Measurements from ENCODE around the gene HUWE1.

The HUWE1 gene

DNA sequence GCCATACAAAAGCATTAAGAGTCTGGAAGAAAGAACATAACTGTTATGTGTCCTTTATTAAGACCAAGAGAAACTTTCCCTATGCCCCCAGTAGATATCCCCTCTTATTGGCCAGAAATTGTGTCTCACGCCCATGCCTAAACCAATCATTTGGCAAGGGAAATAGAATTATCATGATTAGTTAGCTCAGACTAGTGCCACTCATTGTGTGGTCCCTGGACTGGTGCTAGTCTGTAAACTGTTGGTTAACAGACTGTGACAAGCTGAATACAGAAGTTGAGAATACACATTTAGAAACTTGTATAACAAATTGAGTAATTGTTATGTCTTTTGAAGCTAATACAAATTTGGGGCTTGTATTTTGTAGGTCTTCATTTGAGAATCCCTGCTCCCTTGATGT lies 8.1 kb upstream of the HUWE1 start:
- H3K4me3 ChIP-seq (ENCODE audit: low read depth, low read length) = no peak overlapping the region
- DNase-seq (ENCODE audit: low read depth, low spot score) = no peak
- ChIA-PET CTCF (no interaction called here), POLR2A (no interaction called here)
- TF ChIP-seq, protein P1, sequence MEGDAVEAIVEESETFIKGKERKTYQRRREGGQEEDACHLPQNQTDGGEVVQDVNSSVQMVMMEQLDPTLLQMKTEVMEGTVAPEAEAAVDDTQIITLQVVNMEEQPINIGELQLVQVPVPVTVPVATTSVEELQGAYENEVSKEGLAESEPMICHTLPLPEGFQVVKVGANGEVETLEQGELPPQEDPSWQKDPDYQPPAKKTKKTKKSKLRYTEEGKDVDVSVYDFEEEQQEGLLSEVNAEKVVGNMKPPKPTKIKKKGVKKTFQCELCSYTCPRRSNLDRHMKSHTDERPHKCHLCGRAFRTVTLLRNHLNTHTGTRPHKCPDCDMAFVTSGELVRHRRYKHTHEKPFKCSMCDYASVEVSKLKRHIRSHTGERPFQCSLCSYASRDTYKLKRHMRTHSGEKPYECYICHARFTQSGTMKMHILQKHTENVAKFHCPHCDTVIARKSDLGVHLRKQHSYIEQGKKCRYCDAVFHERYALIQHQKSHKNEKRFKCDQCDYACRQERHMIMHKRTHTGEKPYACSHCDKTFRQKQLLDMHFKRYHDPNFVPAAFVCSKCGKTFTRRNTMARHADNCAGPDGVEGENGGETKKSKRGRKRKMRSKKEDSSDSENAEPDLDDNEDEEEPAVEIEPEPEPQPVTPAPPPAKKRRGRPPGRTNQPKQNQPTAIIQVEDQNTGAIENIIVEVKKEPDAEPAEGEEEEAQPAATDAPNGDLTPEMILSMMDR (IDR thresholded peaks at IDR 0.05; ENCODE audit: insufficient read depth, low read length, missing control alignments) = no peak

DNA sequence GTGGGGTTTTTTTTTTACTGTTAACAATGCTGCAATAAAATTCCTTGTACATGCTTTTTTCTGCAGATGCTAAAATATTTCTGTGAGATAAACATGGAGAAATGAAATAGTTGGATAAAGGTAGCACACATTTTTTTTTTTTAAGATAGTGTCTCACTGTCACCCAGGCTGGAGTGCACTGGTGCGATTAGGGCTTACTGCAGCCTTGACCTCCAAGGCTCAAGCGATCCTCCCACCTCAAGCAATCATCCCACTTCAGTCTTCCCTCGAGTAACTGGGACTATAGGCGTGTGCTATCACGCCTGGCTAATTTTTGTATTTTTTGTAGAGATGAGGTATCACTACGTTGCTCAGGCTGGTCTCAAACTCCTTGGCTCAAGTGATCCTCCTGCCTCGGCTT lies 1.8 kb upstream of the HUWE1 start:
- ChIA-PET POLR2A (no interaction called here), CTCF (no interaction called here)
- H3K4me3 ChIP-seq (ENCODE audit: low read depth, low read length) = no peak overlapping the region
- TF ChIP-seq, protein P1 (IDR thresholded peaks at IDR 0.05; ENCODE audit: insufficient read depth, low read length, missing control alignments) = no peak
- no peak for DNase-seq (ENCODE audit: low read depth, low spot score)

DNA sequence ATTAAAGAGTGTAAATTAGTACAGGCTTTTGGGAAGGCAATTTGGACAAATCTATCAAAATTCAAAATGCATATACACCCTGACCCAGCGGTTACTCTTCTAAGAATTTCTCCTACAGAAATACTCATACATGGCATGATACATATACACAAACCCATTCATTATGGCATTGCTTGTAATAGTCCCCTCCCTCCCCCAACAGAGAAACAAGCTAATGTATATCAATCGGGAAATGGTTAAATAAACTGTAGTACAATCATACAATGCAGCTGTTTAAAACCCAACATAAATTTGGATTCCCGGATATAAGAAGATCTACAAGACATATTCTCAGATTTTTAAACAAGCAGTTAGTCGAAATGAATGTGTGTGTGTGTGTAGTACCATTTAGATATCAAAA lies 808 bp downstream of the HUWE1 start:
- H3K4me3 ChIP-seq (ENCODE audit: low read depth, low read length) = peak overlapping the region; percentile 68
- TF ChIP-seq, protein P1 (IDR thresholded peaks at IDR 0.05; ENCODE audit: insufficient read depth, low read length, missing control alignments) = no peak
- ChIA-PET CTCF (interaction anchor here (0.6 to 0.8 kb wide), 2 partner anchors 25 to 146 kb away, joined by 3 read pairs; no protein-coding TSS in a partner anchor), POLR2A (interaction anchor here (1.5 kb wide), 1 partner anchor 30 kb away, joined by 3 read pairs; no protein-coding TSS in a partner anchor)
- no peak for DNase-seq (ENCODE audit: low read depth, low spot score)

DNA sequence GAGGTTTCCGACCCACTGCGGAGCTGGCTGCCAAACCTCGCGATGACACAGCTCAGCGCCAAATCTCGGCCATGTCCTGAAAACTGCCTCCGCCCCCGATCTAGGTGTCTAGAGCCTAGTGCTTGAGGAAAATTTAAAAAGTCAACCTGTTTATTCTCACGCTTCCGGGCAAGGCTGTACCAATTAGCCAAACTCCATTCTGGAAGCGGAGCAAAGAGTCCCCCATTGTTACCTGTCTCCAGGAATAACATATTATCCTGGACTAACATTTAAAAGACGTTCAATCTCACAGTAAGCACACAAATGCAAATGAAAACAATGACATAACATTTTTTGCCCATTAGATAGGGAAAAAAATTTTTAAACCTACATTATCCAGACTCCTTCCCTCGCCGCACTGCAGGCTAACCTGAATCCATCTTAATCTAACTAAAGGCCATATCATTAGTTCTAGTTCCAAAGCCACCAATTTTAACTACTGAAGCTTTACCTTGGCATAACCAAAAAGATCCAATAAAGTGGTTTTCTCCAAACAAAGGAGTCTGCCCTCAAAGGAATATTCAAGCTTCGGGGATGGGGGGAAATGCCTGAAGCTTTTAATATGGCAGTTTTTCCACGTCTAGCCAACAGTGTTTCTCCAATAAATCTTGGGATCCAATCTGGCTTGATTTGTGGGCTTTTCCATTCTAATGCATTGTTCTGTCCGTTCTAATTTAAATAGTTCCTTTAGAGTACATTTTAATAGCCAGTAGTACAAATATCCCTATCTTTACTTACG lies 1.9 kb downstream of the HUWE1 start:
- TF ChIP-seq, protein P1 (IDR thresholded peaks at IDR 0.05; ENCODE audit: insufficient read depth, low read length, missing control alignments) = no peak
- CTCF ChIA-PET = interaction anchor here (1.4 kb wide), 1 partner anchor 148 kb away, joined by 3 read pairs; no protein-coding TSS in a partner anchor
- peak overlapping the region; percentile 68 for H3K4me3 ChIP-seq (ENCODE audit: low read depth, low read length)
- no peak for DNase-seq (ENCODE audit: low read depth, low spot score)
- POLR2A ChIA-PET = interaction anchor here (0.7 to 1.2 kb wide), 3 partner anchors 31 to 306 kb away, joined by 3 to 6 read pairs (median 3); no protein-coding TSS in a partner anchor

DNA sequence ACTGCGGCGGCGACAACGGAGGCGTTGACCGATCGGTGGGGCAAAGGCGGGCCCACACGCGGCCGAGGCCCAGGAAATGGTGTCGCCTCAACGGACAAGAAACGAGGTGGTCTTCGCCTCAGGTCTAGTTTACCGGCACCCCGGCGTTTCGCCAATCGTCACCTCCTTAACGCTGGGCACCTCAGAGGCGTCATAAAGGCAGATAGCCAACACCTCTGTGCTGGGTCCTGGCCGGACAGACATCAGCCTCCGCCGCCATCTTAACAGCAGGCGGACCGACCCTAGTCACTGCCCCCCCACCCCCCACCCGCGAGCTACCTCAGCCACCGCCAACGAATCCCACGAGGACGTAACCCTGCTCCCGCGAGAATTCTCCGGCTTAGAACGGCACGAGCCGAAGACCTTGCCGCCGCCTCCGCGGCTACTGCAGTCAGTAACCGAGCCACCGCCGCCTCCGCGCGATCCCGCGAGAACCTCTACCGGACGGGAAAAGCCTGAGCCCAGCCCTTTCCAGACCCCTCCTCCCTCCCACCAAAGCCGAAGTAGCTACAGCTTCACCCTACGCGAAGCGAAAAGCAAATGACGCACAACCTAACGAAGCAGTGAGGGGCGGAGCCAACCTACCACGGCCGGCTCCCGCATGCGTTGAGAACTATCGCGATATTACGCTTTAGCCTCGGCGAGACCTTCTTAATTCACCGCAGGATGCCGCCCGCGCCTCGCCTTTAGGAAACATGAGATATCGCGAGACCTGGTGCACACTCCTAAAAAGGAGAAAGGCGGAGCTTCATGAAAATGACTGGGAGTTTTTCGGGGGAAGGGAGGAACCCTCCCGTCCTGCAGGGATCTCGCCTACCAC lies 2.7 kb downstream of the HUWE1 start:
- peak; percentile 91 for DNase-seq (ENCODE audit: low read depth, low spot score)
- POLR2A ChIA-PET = interaction anchor here (0.6 to 1.2 kb wide), 4 partner anchors 32 to 307 kb away, joined by 3 to 6 read pairs (median 3); partner anchors contain the start of genes RIBC1 and SMC1A
- CTCF ChIA-PET = interaction anchor here (1.4 kb wide), 1 partner anchor 148 kb away, joined by 3 read pairs; no protein-coding TSS in a partner anchor
- peak overlapping the region; percentile 74 for H3K4me3 ChIP-seq (ENCODE audit: low read depth, low read length)
- TF ChIP-seq, protein P1 (IDR thresholded peaks at IDR 0.05; ENCODE audit: insufficient read depth, low read length, missing control alignments) = no peak

Measured in AG04449 (cell line).